Nephron (organoid): ENCODE data around the gene ANKRD17.

Source experiments
- H3K27ac Mint-ChIP-seq, 3 experiments: 2 replicates each; pipeline ENCODE4 v1.8.0; 2020; ENCODE audit warnings: mixed read lengths in 3 of 3, mild to moderate bottlenecking in 2 of 3, moderate library complexity in 1 of 3
- H3K27me3 Mint-ChIP-seq: 2 replicates; pipeline ENCODE4 v1.8.0; 2021; ENCODE audit warnings: low read depth, mild to moderate bottlenecking, moderate library complexity, mixed read lengths
- H3K36me3 Mint-ChIP-seq: 2 replicates; pipeline ENCODE4 v1.8.0; 2020; ENCODE audit warnings: low read depth, mixed read lengths
- H3K4me1 Mint-ChIP-seq: 2 replicates; pipeline ENCODE4 v1.8.0; 2020; ENCODE audit warnings: mixed read lengths
- H3K4me3 Mint-ChIP-seq, 3 experiments: 2 replicates each; pipeline ENCODE4 v1.8.0; 2020; ENCODE audit warnings: mild to moderate bottlenecking in 3 of 3, mixed read lengths in 3 of 3, moderate library complexity in 2 of 3
- H3K9me3 Mint-ChIP-seq: 2 replicates; pipeline ENCODE4 v1.8.0; 2020; ENCODE audit warnings: mixed read lengths
- CTCF ChIP-seq, 3 experiments: fragments of 200-600 bp; sonication (generic); IDR thresholded peaks; one replicate each; pipeline ENCODE4 v1.5.0; 2021; ENCODE audit warnings: antibody characterized with exemption in 3 of 3; ENCODE audit not compliant: unreplicated experiment in 3 of 3

The ANKRD17 gene

GRCh38 chr4:73244945-73245601 lies 13.5 kb downstream of the ANKRD17 start:
- Mint-ChIP-seq H3K27me3 (no peaks in the 10 kb centered on the region), H3K9me3 (peaks cover 2% of the 10 kb centered on the region)

GRCh38 chr4:73237044-73237443 lies 21.6 kb downstream of the ANKRD17 start:
- Mint-ChIP-seq H3K4me3 (no peak overlapping the region), H3K4me1 (no peaks in the 10 kb centered on the region), H3K27ac (peak overlapping the region in 1 of 3 experiments; percentile 12), H3K36me3 (peaks cover 38% of the 10 kb centered on the region), H3K9me3 (no peaks in the 10 kb centered on the region), H3K27me3 (no peaks in the 10 kb centered on the region)
- no peak for TF ChIP-seq CTCF (IDR thresholded peaks at IDR 0.05; ENCODE audit: unreplicated experiment in 3 of 3)

More at GRCh38 chr4:73244945-73245601, 13.5 kb downstream of the ANKRD17 start:
- Mint-ChIP-seq H3K27ac (peak overlapping the region in 1 of 3 experiments; percentile 3), H3K4me1 (peaks cover 5% of the 10 kb centered on the region), H3K4me3 (no peak overlapping the region), H3K36me3 (peaks cover 41% of the 10 kb centered on the region)
- no peak for TF ChIP-seq CTCF (IDR thresholded peaks at IDR 0.05; ENCODE audit: unreplicated experiment in 3 of 3)

- no peak for TF ChIP-seq CTCF (IDR thresholded peaks at IDR 0.05; ENCODE audit: unreplicated experiment in 3 of 3)
- Mint-ChIP-seq H3K9me3 (no peaks in the 10 kb centered on the region), H3K27ac (no peak overlapping the region), H3K27me3 (no peaks in the 10 kb centered on the region), H3K36me3 (peaks cover 45% of the 10 kb centered on the region), H3K4me1 (no peaks in the 10 kb centered on the region), H3K4me3 (no peak overlapping the region)
These were observed 22.4 kb downstream of the ANKRD17 start for GRCh38 chr4:73236151-73236550.

GRCh38 chr4:73234712-73235111 lies 23.9 kb downstream of the ANKRD17 start:
- H3K4me1 Mint-ChIP-seq: no peaks in the 10 kb centered on the region
- no peaks in the 10 kb centered on the region for H3K27me3 Mint-ChIP-seq
- H3K4me3 Mint-ChIP-seq: no peak overlapping the region
- TF ChIP-seq CTCF (IDR thresholded peaks at IDR 0.05; ENCODE audit: unreplicated experiment in 3 of 3): no peak
- H3K27ac Mint-ChIP-seq: no peak overlapping the region
- no peaks in the 10 kb centered on the region for H3K9me3 Mint-ChIP-seq
- H3K36me3 Mint-ChIP-seq: peaks cover 50% of the 10 kb centered on the region

- no peaks in the 10 kb centered on the region for H3K9me3 Mint-ChIP-seq
These were observed 26.8 kb downstream of the ANKRD17 start for GRCh38 chr4:73231518-73232487.

More at GRCh38 chr4:73231518-73232487, 26.8 kb downstream of the ANKRD17 start:
- Mint-ChIP-seq H3K27me3 (no peaks in the 10 kb centered on the region), H3K36me3 (peaks cover 49% of the 10 kb centered on the region), H3K27ac (no peak overlapping the region), H3K4me3 (no peak overlapping the region), H3K4me1 (no peaks in the 10 kb centered on the region)
- TF ChIP-seq CTCF (IDR thresholded peaks at IDR 0.05; ENCODE audit: unreplicated experiment in 3 of 3): no peak
